ENCODE results near the gene KLHL40.

KLHL40 gene

GRCh38 chr3:42673082-42673481, 12.3 kb upstream of the KLHL40 start:
- Mint-ChIP-seq H3K9me3 (peaks cover 5% of the 10 kb centered on the region), H3K4me3 (no peak overlapping the region), H3K36me3 (no peaks in the 10 kb centered on the region), H3K4me1 (no peaks in the 10 kb centered on the region), H3K27ac (no peak overlapping the region)
- DNase-seq (ENCODE audit: low spot score in 2 of 2) (no peak), ATAC-seq (no peak)

- Mint-ChIP-seq H3K27ac (no peak overlapping the region), H3K4me1 (peaks cover 7% of the 10 kb centered on the region), H3K4me3 (no peak overlapping the region), H3K9me3 (peaks cover 9% of the 10 kb centered on the region), H3K36me3 (no peaks in the 10 kb centered on the region)
- no peak for ATAC-seq
- DNase-seq (ENCODE audit: low spot score in 2 of 2) = no peak
These were observed 11.2 kb upstream of the KLHL40 start for GRCh38 chr3:42674146-42674545.

GRCh38 chr3:42675909-42676308, 9.4 kb upstream of the KLHL40 start:
- H3K4me1 Mint-ChIP-seq = peaks cover 18% of the 10 kb centered on the region
- no peak overlapping the region for H3K4me3 Mint-ChIP-seq
- ATAC-seq (no peak), DNase-seq (ENCODE audit: low spot score in 2 of 2) (no peak)
- H3K36me3 Mint-ChIP-seq = no peaks in the 10 kb centered on the region
- peaks cover 9% of the 10 kb centered on the region for H3K9me3 Mint-ChIP-seq
- H3K27ac Mint-ChIP-seq = no peak overlapping the region

DNA sequence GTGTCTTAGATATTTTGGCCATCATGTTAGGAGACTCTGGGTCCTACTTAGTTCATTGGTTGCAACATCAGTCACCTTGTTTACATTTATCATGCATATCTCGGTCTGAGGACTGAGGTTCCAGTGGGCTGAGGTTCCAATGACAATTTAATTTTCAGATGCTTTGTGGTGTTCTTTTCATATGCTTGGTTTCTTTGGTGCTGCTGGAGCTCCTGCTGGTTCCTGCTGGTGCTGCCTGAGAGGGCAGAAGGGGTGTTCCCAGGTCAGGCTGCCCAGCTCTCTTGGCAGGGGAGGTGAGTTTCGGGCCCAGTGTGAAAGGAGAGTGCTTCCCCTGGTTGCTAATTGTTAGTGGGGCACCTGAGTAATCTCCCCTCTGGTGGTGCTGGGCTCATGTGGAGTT, 6.9 kb upstream of the KLHL40 start:
- H3K36me3 Mint-ChIP-seq = no peaks in the 10 kb centered on the region
- DNase-seq (ENCODE audit: low spot score in 2 of 2) = no peak
- peaks cover 9% of the 10 kb centered on the region for H3K9me3 Mint-ChIP-seq
- H3K4me3 Mint-ChIP-seq = no peak overlapping the region
- no peak for ATAC-seq
- H3K27ac Mint-ChIP-seq = no peak overlapping the region
- peaks cover 18% of the 10 kb centered on the region for H3K4me1 Mint-ChIP-seq

DNA sequence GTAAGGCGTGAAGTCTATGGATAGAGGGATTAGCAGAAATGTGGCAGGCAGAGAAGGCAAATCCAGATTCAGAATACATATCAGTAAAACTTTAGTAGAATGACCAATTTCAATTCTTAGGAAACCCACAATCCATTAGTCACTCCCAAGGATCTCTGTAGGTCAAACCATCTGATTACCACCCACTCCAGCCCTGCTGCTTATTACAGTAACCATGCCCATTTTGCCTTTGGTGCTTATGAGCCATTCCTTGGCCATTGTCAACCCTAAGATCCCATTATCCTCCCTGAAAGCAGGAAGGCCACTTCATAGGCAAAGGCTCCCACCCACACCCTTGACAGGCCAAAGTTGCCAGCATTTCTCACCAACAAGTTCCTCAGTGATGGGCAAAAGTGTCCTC, 5.1 kb upstream of the KLHL40 start:
- peak; percentile 73 for ATAC-seq
- DNase-seq (ENCODE audit: low spot score in 2 of 2) = no peak
- H3K27ac Mint-ChIP-seq = no peak overlapping the region
- H3K9me3 Mint-ChIP-seq = peaks cover 9% of the 10 kb centered on the region
- no peaks in the 10 kb centered on the region for H3K36me3 Mint-ChIP-seq
- no peak overlapping the region for H3K4me3 Mint-ChIP-seq
- H3K4me1 Mint-ChIP-seq = peaks cover 18% of the 10 kb centered on the region

DNA sequence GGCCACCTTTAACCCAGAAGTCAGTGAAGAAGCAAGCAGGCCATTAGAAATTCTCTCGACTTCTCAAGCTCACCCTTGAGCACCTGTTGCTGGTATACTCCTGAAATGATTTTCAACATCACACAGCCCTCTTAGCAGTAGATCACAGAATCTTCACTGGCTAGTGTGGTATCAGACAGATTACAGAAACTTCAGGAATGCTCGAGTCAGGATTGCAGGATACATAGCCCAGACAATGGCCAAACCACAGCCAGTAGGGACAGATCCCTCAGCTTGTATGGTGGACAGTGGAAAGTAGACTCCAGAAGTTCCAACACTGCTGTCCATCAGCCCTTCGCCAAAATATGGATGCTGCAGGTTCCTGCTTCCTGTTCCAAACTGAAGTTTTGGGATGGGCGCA, 4.5 kb upstream of the KLHL40 start:
- peaks cover 21% of the 10 kb centered on the region for H3K4me1 Mint-ChIP-seq
- no peak overlapping the region for H3K4me3 Mint-ChIP-seq
- DNase-seq (ENCODE audit: low spot score in 2 of 2) (no peak), ATAC-seq (no peak)
- H3K36me3 Mint-ChIP-seq = no peaks in the 10 kb centered on the region
- peaks cover 9% of the 10 kb centered on the region for H3K9me3 Mint-ChIP-seq
- H3K27ac Mint-ChIP-seq = no peak overlapping the region

DNA sequence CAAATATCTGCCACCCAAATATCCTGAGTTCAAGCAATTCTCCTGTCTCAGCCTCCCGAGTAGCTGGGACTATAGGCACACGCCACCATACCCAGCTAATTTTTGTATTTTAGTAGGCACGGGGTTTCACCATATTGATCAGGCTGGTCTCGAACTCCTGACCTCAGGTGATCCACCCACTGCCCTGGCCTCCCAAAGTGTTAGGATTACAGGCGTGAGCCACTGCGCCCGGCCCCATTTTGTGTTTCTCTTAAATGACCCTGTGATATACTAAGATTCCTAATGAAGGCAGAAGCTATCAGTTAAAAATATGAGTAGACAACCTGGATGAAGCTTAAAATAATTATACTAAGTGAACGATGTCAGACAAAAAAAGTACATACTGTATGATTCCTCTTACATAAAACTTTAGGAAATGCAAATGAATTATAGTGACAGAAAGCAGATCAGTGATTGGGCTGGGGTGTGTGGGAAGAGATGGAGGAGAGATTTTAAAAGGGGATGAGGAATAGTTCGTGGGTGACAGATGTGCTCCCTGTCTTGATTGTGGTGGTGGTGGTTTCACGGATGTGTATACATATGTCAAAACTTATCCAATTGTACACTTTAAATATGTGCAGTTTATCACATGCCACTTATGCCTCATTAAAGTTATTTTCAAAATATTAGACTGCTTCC, 3.8 kb upstream of the KLHL40 start:
- ATAC-seq (no peak), DNase-seq (ENCODE audit: low spot score in 2 of 2) (no peak)
- Mint-ChIP-seq H3K4me1 (peaks cover 24% of the 10 kb centered on the region), H3K4me3 (no peak overlapping the region), H3K9me3 (peaks cover 9% of the 10 kb centered on the region), H3K27ac (no peak overlapping the region), H3K36me3 (no peaks in the 10 kb centered on the region)

- Mint-ChIP-seq H3K4me1 (peaks cover 24% of the 10 kb centered on the region), H3K4me3 (no peak overlapping the region), H3K9me3 (peaks cover 9% of the 10 kb centered on the region), H3K27ac (no peak overlapping the region), H3K36me3 (no peaks in the 10 kb centered on the region)
- ATAC-seq (no peak), DNase-seq (ENCODE audit: low spot score in 2 of 2) (no peak)
These were observed 2.9 kb upstream of the KLHL40 start for GRCh38 chr3:42682301-42683070.

DNA sequence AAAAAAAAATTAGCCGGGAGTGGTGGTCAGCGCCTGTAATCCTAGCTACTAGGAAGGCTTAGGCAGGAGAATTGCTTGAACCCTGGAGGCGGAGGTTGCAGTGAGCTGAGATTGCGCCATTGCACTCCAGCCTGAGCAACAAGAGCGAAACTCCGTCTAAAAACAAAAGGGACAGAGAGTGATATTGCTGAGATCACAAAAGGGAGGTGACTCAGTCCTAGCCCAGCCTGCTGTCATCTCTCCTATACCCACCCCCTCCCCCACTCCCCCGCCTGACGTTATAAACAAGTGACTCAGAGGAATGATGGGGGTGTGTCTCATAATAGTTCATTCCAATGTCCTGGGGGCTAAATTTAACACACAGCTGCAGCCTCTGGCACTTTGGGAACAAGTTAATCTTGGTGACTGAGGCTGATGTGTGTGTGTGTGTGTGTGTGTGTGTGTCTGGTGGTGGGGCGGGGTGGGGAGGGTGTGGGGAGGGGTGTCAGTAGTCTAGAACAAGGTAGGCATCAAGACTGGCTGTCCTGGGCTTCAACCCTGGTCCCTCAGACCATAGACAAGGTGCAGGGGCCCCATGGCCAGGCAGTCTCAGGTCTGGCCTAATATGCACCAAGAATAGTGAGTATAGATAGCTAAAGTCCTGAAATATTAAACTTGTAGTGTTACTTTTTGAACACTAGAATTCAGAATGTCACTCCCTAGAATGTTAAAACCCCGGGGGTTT, 1.3 kb upstream of the KLHL40 start:
- no peak overlapping the region for H3K4me3 Mint-ChIP-seq
- ATAC-seq (peak; percentile 91), DNase-seq (ENCODE audit: low spot score in 2 of 2) (no peak)
- no peaks in the 10 kb centered on the region for H3K36me3 Mint-ChIP-seq
- H3K27ac Mint-ChIP-seq = no peak overlapping the region
- H3K9me3 Mint-ChIP-seq = peaks cover 1% of the 10 kb centered on the region
- peaks cover 18% of the 10 kb centered on the region for H3K4me1 Mint-ChIP-seq

- no peak overlapping the region for H3K4me3 Mint-ChIP-seq
- DNase-seq (ENCODE audit: low spot score in 2 of 2) = no peak
- H3K9me3 Mint-ChIP-seq = no peaks in the 10 kb centered on the region
- H3K36me3 Mint-ChIP-seq = no peaks in the 10 kb centered on the region
- no peak for ATAC-seq
- no peak overlapping the region for H3K27ac Mint-ChIP-seq
- H3K4me1 Mint-ChIP-seq = peaks cover 14% of the 10 kb centered on the region
These were observed 540 bp upstream of the KLHL40 start for GRCh38 chr3:42684632-42685362.

- peak overlapping the region; percentile 9 for H3K4me3 Mint-ChIP-seq
- no peaks in the 10 kb centered on the region for H3K9me3 Mint-ChIP-seq
- H3K27ac Mint-ChIP-seq = no peak overlapping the region
- peaks cover 6% of the 10 kb centered on the region for H3K4me1 Mint-ChIP-seq
- DNase-seq (ENCODE audit: low spot score in 2 of 2) (no peak), ATAC-seq (no peak)
- no peaks in the 10 kb centered on the region for H3K36me3 Mint-ChIP-seq
These were observed 819 bp downstream of the KLHL40 start for GRCh38 chr3:42685891-42686820.

GRCh38 chr3:42686832-42687650, 1.7 kb downstream of the KLHL40 start:
- Mint-ChIP-seq H3K27ac (no peak overlapping the region), H3K36me3 (no peaks in the 10 kb centered on the region), H3K4me1 (peaks cover 6% of the 10 kb centered on the region), H3K9me3 (no peaks in the 10 kb centered on the region), H3K4me3 (no peak overlapping the region)
- no peak for DNase-seq (ENCODE audit: low spot score in 2 of 2)
- ATAC-seq = no peak

- no peak for DNase-seq (ENCODE audit: low spot score in 2 of 2)
- H3K27ac Mint-ChIP-seq = no peak overlapping the region
- H3K4me1 Mint-ChIP-seq = peaks cover 6% of the 10 kb centered on the region
- ATAC-seq = no peak
- no peak overlapping the region for H3K4me3 Mint-ChIP-seq
- no peaks in the 10 kb centered on the region for H3K9me3 Mint-ChIP-seq
- H3K36me3 Mint-ChIP-seq = no peaks in the 10 kb centered on the region
These were observed 2.7 kb downstream of the KLHL40 start for GRCh38 chr3:42688016-42688415.
